Suprapubic skin (tissue), 4 donors: ENCODE data around the gene TYROBP.

ENCODE experiments used
- CTCF ChIP-seq, 2 donors: fragments of 200-600 bp in 1 of 2; fragments of 450-650 bp in 1 of 2; sonication (generic) in 1 of 2; IDR thresholded peaks; one replicate each; pipeline ENCODE4 v1.5.1; 2016 to 2019; ENCODE audit warnings: antibody characterized with exemption in 2 of 2, mild to moderate bottlenecking in 1 of 2, moderate library complexity in 1 of 2
- EP300 ChIP-seq: sonication (generic); formaldehyde crosslinking; IDR thresholded peaks from one replicate; pipeline ENCODE4 v1.6.1; 2017; ENCODE audit warnings: antibody characterized with exemption
- POLR2A ChIP-seq, 2 donors: fragments of 450-650 bp; IDR thresholded peaks; one replicate each; pipeline ENCODE4 v1.6.1; 2017; ENCODE audit warnings: antibody characterized with exemption in 2 of 2, mild to moderate bottlenecking in 2 of 2, moderate library complexity in 2 of 2
- POLR2AphosphoS5 ChIP-seq, 3 donors: sonication (generic); formaldehyde crosslinking; IDR thresholded peaks; one replicate each; pipeline ENCODE4 v1.6.1; 2017; ENCODE audit warnings: antibody characterized with exemption in 3 of 3

DNA sequence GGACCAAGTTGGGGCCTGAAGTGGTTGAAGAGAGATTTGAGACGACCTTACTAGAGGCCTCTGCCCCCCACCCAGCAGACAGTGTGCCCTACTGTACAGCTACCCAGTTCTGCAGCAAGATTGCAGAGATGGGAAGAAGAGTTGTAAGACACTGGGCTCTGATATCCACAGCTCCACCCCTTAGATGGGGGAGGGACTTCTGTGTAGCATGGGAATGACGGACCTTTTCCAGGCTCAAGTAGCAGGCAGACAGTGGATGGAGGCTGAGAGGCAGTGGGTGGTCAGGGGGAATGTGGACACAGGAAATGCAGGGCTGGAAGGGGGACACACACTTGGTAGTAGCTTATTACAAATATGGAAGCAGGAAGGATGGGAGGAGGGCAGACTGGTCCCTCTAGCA, 41.0 kb upstream of the TYROBP start:
- no peak for TF ChIP-seq EP300
- TF ChIP-seq CTCF (IDR thresholded peaks at IDR 0.05): no peak
- TF ChIP-seq POLR2A (IDR thresholded peaks at IDR 0.05): no peak
- no peak for TF ChIP-seq POLR2AphosphoS5 (IDR thresholded peaks at IDR 0.05)
